ENCODE results near the gene ANGPT4.

The ANGPT4 gene

GRCh38 chr20:822651-823573, 93.2 kb downstream of the ANGPT4 start:
- no peak for DNase-seq

GRCh38 chr20:821731-822065, 94.4 kb downstream of the ANGPT4 start:
- no peak for DNase-seq

GRCh38 chr20:821046-821730, 94.9 kb downstream of the ANGPT4 start:
- no peak for DNase-seq

GRCh38 chr20:820323-820953, 95.7 kb downstream of the ANGPT4 start:
- no peak for DNase-seq

Measured in activated CD4-positive, alpha-beta T cell treated with anti-CD3 and anti-CD28 coated beads, Interleukin-2, Interleukin-6, amounts not matched to agents 100 ng/mL and 50 ng/mL, durations not matched to agents 16 hours and 8 hours (primary cell).